8988T (cell line): ENCODE data around the gene SNORC.

Source experiments
- DNase-seq: peaks from one replicate; pipeline ENCODE4 v3.0.0; 2011

The SNORC gene

DNA sequence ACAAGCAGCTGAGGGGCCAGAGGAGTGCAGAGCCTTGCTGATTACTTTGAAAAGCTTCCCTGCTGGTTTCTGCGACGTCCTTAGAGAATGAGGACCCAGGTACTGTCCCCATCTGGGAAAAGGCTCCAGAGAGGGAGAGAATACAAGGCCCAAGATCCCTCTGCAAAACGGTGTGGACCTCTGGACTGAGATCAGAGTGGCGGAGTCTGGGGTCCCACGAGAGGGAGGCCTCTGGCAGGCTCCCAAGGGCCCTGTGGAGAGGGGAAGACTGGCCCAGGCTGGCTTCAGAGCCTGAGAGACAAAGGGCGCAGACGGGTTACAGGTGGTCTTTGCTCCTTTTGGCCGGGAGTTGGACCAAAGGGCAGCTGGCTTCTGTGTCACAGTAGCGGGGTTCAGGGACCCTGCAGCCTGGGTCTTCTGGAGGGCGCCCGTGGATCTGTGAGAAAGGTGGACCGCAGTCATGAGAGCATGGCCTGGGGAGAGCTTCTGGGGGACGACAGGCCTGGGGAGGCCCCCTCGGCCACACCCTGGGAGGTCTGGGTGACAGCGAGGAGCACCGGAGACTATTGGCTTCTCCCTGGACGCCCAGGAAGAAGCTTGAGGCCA lies 805 bp downstream of the SNORC start:
- DNase-seq, result no peak

DNA sequence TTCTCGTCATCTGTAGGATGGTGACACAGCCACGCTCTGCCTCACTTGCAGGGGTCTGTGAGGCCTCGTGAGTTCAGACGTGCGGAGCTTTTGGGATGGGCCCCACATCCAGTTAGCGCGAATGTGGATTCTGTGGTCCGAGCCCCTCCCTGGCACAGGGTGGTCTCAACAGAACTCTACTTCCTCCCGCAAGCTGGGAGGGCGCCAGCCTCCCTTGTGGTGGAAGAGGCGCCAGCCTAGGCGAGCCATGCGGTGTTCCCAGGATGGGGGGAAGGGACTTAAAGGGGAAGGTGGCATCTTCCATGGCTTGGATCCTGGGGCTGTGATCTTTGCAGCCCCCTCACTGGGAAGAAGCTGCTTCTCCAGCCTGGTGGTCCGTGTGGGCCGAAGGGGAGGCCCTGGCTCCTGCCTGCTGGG lies 1.4 kb downstream of the SNORC start:
- DNase-seq, result no peak

DNA sequence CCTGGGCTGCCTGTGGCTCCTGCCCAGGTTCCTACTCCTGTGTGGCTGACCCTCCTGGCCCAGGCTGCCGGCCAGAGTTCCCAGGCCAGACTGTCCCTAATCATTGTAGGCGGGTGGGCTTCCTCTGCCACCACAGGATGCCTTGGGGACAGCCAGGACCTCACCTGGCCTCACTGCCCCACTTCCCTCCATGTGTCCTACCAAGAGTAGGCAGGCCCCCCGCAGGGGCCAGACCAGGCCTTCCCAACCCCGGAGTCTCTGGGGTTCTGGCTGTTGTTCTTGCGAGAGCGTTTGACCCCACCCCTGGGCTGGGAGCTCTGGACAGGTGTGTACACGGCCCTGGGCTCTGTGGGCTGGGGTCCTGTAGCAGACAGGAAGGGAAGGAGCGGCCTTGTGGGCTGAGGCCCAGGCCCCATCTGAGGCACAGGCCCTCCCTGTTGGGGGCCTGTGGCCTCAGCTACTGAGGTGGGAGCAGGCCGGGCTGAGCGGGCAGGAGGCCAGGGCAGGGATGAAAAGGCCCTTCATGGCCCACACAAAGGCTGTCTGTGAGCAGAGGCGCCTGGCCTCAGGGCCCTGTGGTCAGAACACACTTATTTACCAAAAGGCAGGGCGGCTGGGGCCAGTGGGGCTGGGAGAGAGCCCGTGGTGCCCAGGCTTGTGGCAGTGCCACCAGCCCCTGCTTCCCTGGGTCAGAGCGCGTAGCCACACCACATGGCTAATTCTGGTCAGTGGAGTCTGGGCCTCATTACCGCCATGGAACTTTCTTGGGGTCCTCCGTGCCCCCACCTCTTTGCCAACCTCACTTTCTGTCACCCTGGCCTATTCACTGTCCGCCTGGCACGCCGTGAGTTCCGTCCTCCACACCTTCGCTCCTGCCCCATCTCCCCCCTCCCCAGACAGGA lies 2.0 kb downstream of the SNORC start:
- no peak for DNase-seq

DNA sequence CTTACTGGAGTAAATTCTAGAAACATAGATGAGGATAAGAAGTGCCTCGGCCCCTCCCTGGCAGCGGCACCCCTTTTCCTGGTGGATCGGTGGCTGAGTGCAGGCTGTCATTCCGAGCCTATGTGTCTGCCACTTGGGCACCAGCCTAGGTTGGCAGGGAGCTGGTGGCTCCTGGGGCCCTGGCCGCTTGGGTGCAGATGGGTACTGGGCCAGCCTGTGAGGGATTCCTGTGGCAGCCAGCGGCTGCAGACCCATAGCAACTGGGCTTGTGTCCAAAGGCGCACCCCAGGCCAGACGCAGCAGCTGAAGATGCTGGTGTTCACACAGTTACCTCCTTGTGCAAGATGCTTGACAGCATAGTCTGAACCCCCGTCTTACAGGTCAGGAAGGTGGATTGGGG lies 2.8 kb downstream of the SNORC start:
- DNase-seq, result no peak

DNA sequence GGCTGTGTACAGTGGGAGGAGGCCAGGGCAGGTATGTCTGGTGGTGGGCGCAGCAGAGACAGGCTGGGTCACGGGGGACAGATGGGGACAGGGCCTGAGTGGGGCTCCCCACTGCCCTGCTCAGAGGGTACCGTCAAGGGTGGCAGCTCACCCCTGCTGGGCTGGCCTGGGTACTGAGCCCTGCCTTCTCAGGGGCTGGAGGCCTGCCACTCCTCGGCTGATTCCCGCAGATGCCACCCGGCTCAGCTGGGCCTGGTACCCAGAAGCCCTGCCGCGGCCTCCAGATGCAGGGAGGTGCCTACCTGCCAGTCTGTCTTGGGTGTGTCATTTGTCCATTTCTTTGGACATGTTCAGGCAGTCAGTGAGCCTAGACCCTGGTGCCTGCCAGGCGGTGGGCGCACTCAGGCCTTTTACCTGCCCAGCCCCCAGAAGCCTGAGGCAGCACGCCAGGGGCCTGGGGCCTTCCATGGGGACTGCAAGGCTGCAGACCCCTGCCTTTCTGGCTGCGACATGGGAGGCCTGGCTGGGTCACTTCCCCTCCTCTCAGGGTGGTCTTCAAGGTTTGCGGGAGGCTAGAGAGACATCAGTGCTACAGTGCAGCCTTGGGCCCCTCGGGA lies 3.3 kb downstream of the SNORC start:
- no peak for DNase-seq

DNA sequence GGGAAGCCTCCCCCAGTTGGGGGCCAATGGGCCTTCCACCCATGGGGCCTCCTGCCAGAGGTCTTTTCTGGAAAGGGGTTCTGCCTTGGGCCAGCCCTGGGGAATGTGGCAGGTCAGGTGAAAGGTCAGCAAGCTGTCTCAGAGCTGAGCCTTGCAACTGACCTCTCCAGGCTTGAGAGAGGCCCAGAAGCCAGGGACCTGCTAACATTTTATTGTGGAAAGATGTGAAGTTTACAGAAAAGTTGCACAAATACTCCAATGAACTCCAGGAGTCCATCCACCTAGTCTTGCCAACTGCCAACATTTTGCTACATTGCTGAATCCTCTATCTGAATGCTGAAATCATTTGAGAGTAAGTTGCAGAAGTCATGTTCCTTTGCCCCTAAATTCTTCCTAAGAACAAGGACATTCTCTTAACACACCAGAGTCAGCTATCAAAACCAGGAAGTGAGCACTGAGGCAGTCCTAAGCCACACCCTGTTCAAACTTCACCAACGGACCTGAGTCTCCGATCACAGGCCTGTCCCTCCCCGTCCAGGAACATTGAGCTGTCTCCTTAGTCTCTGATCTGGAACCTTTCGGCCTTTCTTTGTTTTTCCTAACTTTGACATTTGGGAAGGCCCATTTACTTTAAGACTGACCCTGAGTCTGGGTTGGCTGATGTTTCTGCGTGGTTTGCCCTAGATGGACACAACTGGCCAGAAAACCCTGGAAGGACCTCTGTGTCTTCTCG lies 4.0 kb downstream of the SNORC start:
- no peak for DNase-seq

DNA sequence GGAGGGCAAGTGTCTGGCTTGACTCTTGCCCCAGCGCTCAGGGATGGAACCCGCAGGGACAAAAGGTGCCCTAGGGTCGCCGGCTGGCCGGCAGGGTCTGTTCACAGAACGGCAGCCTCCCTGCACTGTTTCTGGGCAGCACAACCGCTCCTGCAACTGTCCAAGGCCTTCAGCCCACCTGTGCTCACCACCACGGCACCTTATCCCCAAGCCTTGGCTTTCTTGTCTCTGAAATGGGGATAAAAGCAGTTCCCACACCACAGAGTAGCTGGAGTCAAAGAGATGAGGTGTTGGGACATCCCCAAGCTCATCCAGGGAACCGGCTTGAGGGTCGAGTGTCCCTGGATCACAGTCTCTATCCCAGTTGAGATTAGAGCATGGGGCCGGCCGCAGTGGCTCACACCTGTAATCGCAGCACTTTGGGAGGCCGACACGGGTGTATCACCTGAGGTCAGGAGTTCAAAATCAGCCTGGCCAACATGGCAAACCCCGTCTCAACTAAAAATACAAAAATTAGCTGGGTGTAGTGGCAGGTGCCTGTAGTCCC lies 4.7 kb downstream of the SNORC start:
- DNase-seq, result no peak

DNA sequence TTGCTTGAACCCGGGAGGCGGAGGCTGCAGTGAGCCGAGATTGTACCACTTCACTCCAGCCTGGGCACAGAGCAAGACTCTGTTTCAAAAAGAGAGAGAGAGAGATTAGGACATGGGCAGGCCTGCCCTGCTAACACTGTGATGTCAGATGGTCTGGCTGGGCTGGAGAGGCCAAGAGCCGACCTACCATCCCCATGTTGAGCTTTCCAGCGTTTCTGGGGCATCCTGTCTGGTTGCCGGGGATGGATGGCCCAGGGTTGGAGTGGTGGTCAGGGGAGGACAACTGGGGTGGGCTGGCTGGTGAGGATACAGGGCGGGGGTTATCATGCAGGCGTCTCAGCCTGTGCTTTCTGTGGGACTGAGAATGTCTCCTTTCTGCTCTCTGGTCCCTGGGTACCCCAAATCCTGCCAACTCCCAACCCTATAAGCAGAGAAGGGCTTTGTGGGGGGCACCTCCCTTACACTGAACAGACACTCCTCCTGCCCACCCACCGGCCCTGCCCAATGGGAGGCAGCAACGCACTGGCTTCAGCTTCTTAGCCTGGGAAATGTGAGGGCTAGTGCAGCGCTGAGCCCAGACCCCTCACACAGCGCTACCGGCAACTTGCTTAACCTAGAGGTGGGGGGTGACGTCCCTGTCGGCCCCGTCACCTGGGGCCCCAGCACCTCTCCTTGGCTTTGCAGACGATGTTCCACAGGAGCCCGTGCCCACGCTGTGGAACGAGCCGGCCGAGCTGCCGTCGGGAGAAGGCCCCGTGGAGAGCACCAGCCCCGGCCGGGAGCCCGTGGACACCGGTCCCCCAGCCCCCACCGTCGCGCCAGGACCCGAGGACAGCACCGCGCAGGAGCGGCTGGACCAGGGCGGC lies 5.4 kb downstream of the SNORC start:
- peak; percentile 65 for DNase-seq

DNA sequence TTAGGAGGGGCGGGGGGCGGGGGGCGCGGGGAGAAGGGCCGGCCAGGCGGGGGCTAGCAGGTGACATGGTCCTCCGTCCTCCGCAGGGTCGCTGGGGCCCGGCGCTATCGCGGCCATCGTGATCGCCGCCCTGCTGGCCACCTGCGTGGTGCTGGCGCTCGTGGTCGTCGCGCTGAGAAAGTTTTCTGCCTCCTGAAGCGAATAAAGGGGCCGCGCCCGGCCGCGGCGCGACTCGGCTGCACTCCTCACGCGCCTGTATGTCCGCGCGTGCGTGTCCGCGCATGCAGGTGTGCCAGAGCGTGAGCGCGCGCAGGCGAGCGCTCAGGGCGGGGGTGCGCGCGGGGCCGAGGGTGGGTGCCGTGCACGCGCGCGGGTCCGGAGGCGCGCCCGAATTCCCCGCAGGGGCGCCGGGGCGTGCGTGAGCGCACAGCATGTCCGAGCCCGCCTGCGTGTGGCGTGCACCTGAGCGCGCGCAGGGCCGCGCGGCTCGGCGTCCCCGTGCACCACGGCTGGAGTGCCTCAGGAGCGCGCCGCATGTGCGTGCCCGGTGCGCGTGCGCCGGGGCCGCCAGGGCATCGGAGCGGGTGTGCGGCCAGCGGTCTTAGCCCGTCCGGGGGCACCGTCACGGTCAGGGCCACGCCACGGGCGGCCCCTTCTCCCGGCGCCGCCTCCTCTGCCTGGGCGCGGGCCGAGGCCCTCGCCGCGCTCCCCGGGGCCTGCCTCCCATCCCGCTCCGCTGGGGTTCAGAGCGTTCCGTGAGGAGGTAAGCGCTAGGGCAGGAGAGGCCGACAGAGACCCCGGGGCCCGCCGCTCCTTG lies 6.3 kb downstream of the SNORC start:
- peak; percentile 86 for DNase-seq

DNA sequence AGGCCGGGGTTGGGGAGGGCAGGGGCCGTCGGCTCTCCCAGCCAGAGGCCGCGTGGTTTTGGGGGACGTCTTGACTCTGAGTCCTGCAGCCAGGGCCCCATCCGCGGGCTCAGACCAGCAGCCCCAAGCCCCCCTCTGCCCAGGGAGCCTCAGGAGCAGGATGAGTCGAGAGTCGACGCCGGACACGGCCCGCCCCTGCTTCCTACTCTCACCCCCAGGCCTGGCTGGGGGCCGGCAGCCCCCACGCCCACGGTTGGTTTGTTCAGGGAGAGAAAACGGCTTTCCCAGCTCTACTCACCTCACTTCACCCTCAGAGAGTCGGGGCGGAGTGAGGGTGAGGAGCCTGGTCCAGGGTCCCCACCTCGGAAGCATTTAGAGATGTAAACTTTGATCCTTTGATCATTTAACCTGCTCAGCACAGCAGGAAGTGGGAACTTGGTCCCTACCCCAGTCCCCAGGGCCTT lies 6.9 kb downstream of the SNORC start:
- no peak for DNase-seq

DNA sequence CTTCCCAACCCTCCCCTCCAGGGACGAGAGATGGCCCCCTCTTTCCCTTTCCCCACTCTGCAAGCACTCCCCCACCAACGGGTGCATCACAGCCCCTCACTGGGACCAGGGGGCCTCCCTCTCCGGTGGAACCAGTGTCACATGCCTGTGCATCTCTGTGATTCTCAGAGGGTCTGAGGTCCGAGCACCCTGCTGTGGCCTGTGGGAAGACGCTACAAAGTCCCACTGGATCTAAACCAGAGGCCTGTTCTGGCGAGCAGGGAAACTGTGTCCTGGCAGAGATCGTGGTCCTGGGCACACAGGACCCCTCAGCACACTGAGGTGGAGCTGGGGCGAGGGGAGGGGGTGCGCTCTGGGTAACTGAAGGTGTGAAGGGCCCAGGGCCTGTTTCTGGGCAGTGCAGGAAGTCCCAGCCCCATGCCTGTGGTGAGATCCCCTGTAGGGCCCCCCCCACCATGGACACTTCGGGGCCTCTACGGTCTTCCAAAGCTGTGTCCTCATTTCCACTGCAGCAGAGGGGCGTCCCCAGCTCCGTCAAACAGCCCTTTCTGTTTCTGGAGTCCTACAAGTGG lies 8.0 kb downstream of the SNORC start:
- peak; percentile 11 for DNase-seq

DNA sequence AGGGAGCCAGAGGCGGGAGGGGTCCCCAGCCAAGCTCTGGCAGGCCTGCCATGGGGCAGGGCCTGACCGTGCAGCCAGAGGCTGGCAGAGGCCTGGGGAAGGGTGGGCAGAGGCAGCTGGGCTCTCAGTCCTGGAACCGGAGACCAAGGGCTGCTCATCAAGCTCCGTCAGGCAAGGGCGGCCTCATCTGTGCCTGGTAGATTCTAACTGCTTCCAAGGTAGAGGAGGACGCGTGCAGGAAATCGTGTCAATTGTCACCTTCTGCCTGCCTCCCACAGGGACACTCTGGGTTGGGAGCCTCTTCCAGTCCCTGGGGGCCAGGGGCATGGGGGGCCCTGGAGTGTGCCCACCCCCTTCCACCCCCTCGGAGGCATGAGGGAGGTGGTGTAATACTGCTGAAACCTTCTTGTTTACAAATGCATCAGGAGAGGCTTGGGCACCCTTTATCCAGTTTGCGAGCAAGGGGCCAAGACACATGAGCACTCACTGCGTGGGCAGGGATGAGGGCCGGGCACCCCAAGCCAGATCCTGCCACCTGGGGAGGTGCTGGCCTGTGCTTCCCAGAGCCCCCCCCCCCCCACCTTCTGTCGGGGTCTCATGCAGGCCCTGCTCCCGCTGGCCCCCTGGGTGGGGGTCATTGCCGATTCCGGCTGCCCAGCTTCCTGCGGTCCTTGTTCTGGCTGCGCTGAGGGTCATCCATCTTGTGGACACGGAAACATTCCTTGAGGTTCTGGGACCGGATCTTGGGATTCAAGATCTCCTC lies 9.0 kb downstream of the SNORC start:
- peak; percentile 18 for DNase-seq

DNA sequence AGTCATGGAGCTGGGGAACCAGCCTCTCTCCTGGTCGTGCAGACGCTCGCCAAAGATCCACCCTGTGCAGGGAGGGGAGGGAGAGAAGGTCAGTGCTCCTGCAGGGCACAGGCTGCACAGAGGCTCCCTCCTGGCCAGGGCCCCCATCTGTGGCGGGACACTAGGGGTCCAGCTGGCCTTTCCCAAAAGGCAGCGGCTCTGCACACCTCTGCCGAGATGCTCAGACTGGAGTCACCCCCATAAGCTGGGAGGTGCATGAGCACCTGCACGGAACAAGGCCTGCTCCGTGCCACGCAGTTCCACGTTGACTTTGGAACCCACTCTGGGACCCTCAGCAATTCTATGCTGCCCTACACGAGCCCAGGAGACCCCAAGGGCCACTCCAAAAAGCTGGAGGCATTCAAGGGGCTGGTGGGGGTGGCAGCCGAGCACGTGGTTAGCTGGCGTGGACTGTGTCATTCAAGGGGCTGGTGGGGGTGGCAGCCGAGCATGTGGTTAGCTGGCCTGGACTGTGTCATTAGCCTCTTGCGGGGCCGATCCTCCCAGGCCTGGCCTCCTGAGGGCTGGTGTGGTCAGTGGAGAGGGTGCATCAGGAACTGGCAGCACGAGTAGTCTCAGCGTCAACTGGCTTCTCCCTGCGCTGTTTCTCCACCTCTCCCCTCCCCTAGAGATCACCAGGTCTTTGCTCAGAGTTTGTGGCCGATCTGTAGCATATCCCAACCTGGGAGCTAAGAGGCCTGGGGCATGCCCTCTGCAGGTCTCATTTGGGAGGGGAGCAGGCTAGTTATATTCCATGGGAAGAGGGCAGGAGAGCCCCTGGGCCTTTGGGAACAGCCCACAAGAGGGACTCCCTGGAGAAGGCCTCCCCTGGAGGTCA lies 9.8 kb downstream of the SNORC start:
- DNase-seq, result peak; percentile 25

DNA sequence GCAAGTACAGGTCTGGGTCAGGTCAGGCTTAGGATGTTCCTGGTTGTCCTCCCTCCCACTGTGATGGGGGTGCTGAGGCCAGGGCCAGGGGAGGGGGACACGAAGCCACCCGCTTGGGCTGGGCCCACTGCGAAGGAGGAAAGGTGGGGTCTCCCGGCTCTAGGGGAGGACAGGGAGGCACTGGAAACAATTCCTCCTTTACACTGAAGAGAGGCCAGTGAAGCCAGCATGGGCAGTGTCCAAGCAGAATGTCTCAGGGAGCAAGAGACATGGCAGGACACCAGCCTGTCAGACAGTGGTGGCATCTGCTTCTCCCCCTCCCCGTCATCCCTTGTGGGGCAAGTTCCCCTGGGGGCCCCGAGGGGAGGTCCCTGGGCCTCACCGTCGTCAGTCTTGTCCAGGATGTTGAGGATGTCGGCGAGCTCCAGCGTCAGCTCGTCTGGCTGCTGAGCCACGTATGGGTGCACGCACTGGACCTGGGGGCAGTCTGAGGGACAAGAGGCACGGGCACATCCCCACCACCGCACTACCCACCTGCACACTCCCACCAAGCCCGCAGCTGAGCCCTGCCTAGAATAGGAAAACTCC lies 10.8 kb downstream of the SNORC start:
- DNase-seq, result peak; percentile 8

DNA sequence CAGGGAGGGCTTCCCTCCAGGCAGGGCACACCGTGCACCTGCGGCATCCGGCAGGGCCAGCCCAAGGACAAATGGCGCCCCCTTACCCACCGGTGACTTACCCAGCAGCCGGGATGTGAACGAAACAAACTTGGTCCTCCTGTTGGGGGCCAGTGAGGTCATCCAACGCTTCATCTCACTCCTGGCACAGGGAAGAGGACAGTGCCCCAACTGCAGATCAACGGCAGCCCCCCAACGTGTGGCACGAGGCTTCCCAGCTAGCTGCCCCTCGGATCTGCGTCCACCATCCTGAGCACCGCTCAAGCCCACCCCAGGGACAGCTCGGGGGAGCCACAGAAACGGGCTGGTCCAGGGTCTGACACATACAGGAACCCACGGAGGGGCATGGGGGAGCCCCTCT lies 12.0 kb downstream of the SNORC start:
- DNase-seq, result peak; percentile 6

DNA sequence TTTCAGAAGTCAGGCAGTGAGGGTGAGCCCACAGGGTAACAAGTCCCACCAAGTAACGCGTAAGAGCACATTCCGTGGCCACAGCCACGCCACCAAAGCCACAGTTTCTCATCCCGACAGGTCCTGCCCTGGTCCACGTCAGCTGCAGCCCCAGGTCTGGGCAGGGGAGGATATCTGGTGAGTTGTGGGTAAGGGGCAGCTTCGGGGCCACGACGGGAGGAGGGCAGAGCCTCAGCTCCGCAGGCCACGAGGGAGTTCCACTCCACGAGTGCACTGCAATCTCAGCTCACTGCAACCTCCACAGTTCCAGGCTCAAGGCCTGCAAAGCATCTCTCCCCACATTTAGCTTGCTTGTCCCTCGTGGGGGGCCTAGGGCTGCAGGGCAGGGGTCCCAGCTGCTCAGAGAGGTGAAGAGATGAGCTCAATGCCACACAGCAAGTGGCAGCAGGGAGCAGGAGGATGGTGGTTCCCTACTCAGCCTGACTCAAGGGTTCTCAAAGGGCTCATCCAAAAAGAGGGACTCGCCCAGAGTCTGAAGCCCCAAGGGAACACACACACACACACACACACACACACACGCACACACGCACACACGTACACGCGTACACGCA lies 12.5 kb downstream of the SNORC start:
- DNase-seq, result peak; percentile 17

DNA sequence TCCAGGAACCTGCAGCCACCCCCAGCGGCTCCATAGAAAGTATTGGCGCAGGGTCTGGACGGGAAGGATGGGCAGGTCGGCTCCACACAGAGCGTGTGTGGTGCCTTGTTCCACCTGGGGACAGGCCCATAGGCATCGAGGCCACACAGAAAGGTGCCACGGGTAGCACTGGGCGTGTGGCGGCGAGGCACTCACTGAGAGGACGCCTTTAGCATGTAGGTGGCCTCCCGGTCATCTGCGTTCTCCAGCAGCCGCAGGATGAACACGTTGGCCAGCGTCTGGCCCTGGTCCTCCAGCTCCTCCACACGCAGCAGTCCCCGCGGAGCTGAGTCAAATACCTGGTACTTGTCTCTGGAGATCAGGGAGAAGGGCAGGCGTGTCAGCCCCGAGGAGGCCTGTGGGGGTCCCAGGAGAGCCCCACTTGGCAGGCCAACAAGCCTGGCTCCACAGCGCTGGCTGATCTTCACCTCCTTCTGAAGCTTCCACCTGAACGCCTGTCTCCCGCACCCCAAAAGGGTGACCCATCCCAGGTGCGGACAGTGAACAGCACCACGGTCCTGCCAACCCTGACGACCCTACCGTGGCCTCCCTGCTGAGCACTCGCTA lies 13.2 kb downstream of the SNORC start:
- no peak for DNase-seq
